C4-2B (cell line): ENCODE results near the gene CAMTA1.

Experiments used
- H3K27ac ChIP-seq: fragments of 450-650 bp; 2 replicates; pipeline ENCODE4 v1.5.1; 2017
- CTCF ChIP-seq: fragments of 450-650 bp; conservative IDR thresholded peaks from 2 replicates; pipeline ENCODE4 v1.5.1; 2017; ENCODE audit warnings: mild to moderate bottlenecking
- ZFX ChIP-seq: fragments of 450-650 bp; IDR thresholded peaks from 2 replicates; pipeline ENCODE4 v1.6.1; 2017

CAMTA1 gene

GRCh38 chr1:7760245-7760644, 975.0 kb downstream of the CAMTA1 start:
- TF ChIP-seq CTCF, result no peak
- no peak for TF ChIP-seq ZFX

GRCh38 chr1:7761103-7761502, 975.8 kb downstream of the CAMTA1 start:
- H3K27ac ChIP-seq, result no peak overlapping the region
- TF ChIP-seq ZFX (no peak), CTCF (no peak)

More at GRCh38 chr1:7760245-7760644, 975.0 kb downstream of the CAMTA1 start:
- no peak overlapping the region for H3K27ac ChIP-seq

- no peak for TF ChIP-seq ZFX
- no peak for TF ChIP-seq CTCF
- H3K27ac ChIP-seq, result no peak overlapping the region
Observed at GRCh38 chr1:7767176-7767575, 981.9 kb downstream of the CAMTA1 start.

GRCh38 chr1:7768583-7768982, 983.3 kb downstream of the CAMTA1 start:
- no peak; the same call in 1 of the 2 replicates for TF ChIP-seq CTCF

GRCh38 chr1:7769673-7770412, 984.6 kb downstream of the CAMTA1 start:
- TF ChIP-seq ZFX, result no peak
- no peak for TF ChIP-seq CTCF
- H3K27ac ChIP-seq, result no peak overlapping the region

More at GRCh38 chr1:7768583-7768982, 983.3 kb downstream of the CAMTA1 start:
- H3K27ac ChIP-seq, result no peak overlapping the region

GRCh38 chr1:7770669-7770996, 985.4 kb downstream of the CAMTA1 start:
- H3K27ac ChIP-seq, result peak overlapping the region; percentile 79
- TF ChIP-seq CTCF, result no peak
- TF ChIP-seq ZFX, result no peak

GRCh38 chr1:7770997-7771822, 986.0 kb downstream of the CAMTA1 start, which contains the start of gene VAMP3:
Gene VAMP3 (plus strand): TSS chr1:7771296. CDS start chr1:7771384, 88 bp downstream.
- TF ChIP-seq ZFX, result peak; percentile 94
- no peak for TF ChIP-seq CTCF
- peak within 1 kb of the TSS; percentile 79 for H3K27ac ChIP-seq
